SK-N-SH (cell line): Measurements from ENCODE around the gene ZCCHC14. TPM values are rescaled to one million over a fixed set of nuclear protein-coding genes. Genes with fewer than 3 reads are reported as not detected.

Experiments
- CTCF ChIA-PET: fragments of 300-600, 350-600 bp; formaldehyde crosslinking; extraction: SDS; loops from one replicate; lab custom pipeline; 2021; lab: Yijun Ruan, JAX
- POLR2A ChIA-PET: fragments of 350-600 bp; sonication (Branson Sonifier 250); formaldehyde crosslinking; extraction: SDS; loops from one replicate; lab custom pipeline; 2020; ENCODE audit warnings: antibody characterized with exemption, inconsistent platforms; lab: Yijun Ruan, JAX
- DNase-seq: peaks from one replicate; pipeline ENCODE4 v3.0.0; 2012
- H2AFZ ChIP-seq: fragments of 200-600 bp; sonication (generic); 2 replicates; pipeline ENCODE4 v1.8.1; 2016; ENCODE audit warnings: antibody characterized with exemption, mild to moderate bottlenecking, low read depth
- H3F3A ChIP-seq: fragments of 200-600 bp; sonication (generic); replicated peaks from 2 replicates; pipeline ENCODE3; 2016; ENCODE audit warnings: antibody characterized with exemption, mild to moderate bottlenecking; ENCODE audit not compliant: insufficient read depth
- H3K27ac ChIP-seq, 2 experiments: fragments of 200-500 bp in 1 of 2; fragments of 200-600 bp in 1 of 2; sonication (Bioruptor generic) in 1 of 2; sonication (generic), shearing (Covaris generic) in 1 of 2; 2 replicates each; pipeline versions ENCODE4 v1.5.1 to v1.6.1; 2014 to 2016; ENCODE audit warnings: low read depth in 2 of 2, inconsistent platforms in 1 of 2, low read length in 1 of 2, mild to moderate bottlenecking in 1 of 2, mixed read lengths in 1 of 2
- H3K27me3 ChIP-seq: fragments of 200-600 bp; sonication (generic), shearing (Covaris generic); 2 replicates; pipeline ENCODE4 v1.6.1; 2016; ENCODE audit warnings: mixed run types; ENCODE audit not compliant: insufficient read depth
- H3K36me3 ChIP-seq, 2 experiments: fragments of 200-500 bp in 1 of 2; fragments of 200-600 bp in 1 of 2; sonication (Bioruptor generic) in 1 of 2; sonication (generic) in 1 of 2; replicated peaks in 1 of 2; 2 replicates each; pipeline versions ENCODE3 to v1.5.1; 2014 to 2016; ENCODE audit warnings: low read length in 1 of 2, mild to moderate bottlenecking in 1 of 2; ENCODE audit not compliant: insufficient read depth in 2 of 2, control insufficient read depth in 1 of 2
- H3K4me1 ChIP-seq, 2 experiments: fragments of 200-500 bp in 1 of 2; fragments of 200-600 bp in 1 of 2; sonication (Bioruptor generic) in 1 of 2; sonication (generic), shearing (Covaris generic) in 1 of 2; 2 replicates each; pipeline versions ENCODE4 v1.5.1 to v1.6.1; 2014 to 2016; ENCODE audit warnings: low read depth in 1 of 2, low read length in 1 of 2, mixed run types in 1 of 2; ENCODE audit not compliant: insufficient read depth in 2 of 2, control insufficient read depth in 1 of 2
- H3K4me2 ChIP-seq: fragments of 200-600 bp; sonication (generic), shearing (Covaris generic); 2 replicates; pipeline ENCODE4 v1.6.1; 2017; ENCODE audit warnings: mixed run types
- H3K4me3 ChIP-seq, 2 experiments: fragments of 200-500 bp in 1 of 2; fragments of 200-600 bp in 1 of 2; sonication (Bioruptor generic) in 1 of 2; sonication (generic), shearing (Covaris generic) in 1 of 2; 2 replicates each; pipeline versions ENCODE4 v1.5.1 to v1.8.1; 2014 to 2016; ENCODE audit warnings: low read depth in 2 of 2, inconsistent platforms in 1 of 2, low read length in 1 of 2, mild to moderate bottlenecking in 1 of 2, mixed read lengths in 1 of 2, moderate library complexity in 1 of 2
- H3K79me2 ChIP-seq: fragments of 200-600 bp; sonication (generic); 2 replicates; pipeline ENCODE4 v1.8.1; 2017; ENCODE audit warnings: mild to moderate bottlenecking; ENCODE audit not compliant: insufficient read depth
- H3K9ac ChIP-seq: fragments of 200-600 bp; sonication (generic); 2 replicates; pipeline ENCODE4 v1.6.1; 2017; ENCODE audit warnings: mixed run types
- H3K9me2 ChIP-seq: fragments of 200-600 bp; sonication (generic); 2 replicates; pipeline ENCODE4 v1.6.1; 2017; ENCODE audit warnings: mixed run types
- H3K9me3 ChIP-seq: fragments of 200-600 bp; sonication (generic); 2 replicates; pipeline ENCODE4 v1.6.1; 2017; ENCODE audit warnings: mixed run types, mild to moderate bottlenecking, moderate library complexity
- H4K20me1 ChIP-seq: fragments of 200-600 bp; sonication (generic); 2 replicates; pipeline ENCODE4 v1.6.1; 2017; ENCODE audit warnings: mild to moderate bottlenecking, mixed run types; ENCODE audit not compliant: insufficient read depth
- CTCF ChIP-seq: fragments of 200-600 bp; sonication (generic); IDR thresholded peaks from 2 replicates; pipeline ENCODE4 v1.6.1; 2017; ENCODE audit warnings: antibody characterized with exemption, mild to moderate bottlenecking, moderate library complexity
- EZH2phosphoT487 ChIP-seq: fragments of 200-600 bp; sonication (generic); IDR thresholded peaks from 2 replicates; pipeline ENCODE4 v1.6.1; 2017; ENCODE audit warnings: low read depth, mixed run types, mild to moderate bottlenecking, antibody characterized with exemption, moderate library complexity, borderline replicate concordance
- FOSL2 ChIP-seq: IDR thresholded peaks from 2 replicates; pipeline ENCODE4 v1.4.0; 2012; ENCODE audit warnings: low read depth, mild to moderate bottlenecking, moderate library complexity, borderline replicate concordance
- FOXJ3 ChIP-seq: sonication (generic); formaldehyde crosslinking; IDR thresholded peaks from 2 replicates; pipeline ENCODE4 v1.5.1; 2020; ENCODE audit warnings: mild to moderate bottlenecking, missing genetic modification reagents
- FOXM1 ChIP-seq: IDR thresholded peaks from 2 replicates; pipeline ENCODE4 v1.4.0; 2012; ENCODE audit warnings: low read depth, mild to moderate bottlenecking
- JUND ChIP-seq: IDR thresholded peaks from 2 replicates; pipeline ENCODE4 v1.4.0; 2012
- MEF2A ChIP-seq: IDR thresholded peaks from 2 replicates; pipeline ENCODE4 v1.4.0; 2012; ENCODE audit warnings: low read depth, borderline replicate concordance
- NFIC ChIP-seq: IDR thresholded peaks from 2 replicates; pipeline ENCODE4 v1.4.0; 2012; ENCODE audit warnings: borderline replicate concordance
- NRF1 ChIP-seq: IDR thresholded peaks from 2 replicates; pipeline ENCODE4 v1.6.1; 2012; ENCODE audit warnings: low read depth, mild to moderate bottlenecking, low read length
- POLR2AphosphoS5 ChIP-seq: IDR thresholded peaks from 2 replicates; pipeline ENCODE4 v1.6.1; 2012; ENCODE audit warnings: low read depth, low read length
- RCOR1 ChIP-seq: fragments of 150-350 bp; IDR thresholded peaks from 2 replicates; pipeline ENCODE4 v1.6.1; 2017; ENCODE audit warnings: antibody characterized with exemption, low read length
- TAF1 ChIP-seq: IDR thresholded peaks from 2 replicates; pipeline ENCODE4 v1.6.1; 2012; ENCODE audit warnings: low read depth, mild to moderate bottlenecking, low read length, moderate library complexity, borderline replicate concordance
- TCF12 ChIP-seq: IDR thresholded peaks from 2 replicates; pipeline ENCODE4 v1.4.0; 2012
- TEAD4 ChIP-seq: IDR thresholded peaks from 2 replicates; pipeline ENCODE4 v1.4.0; 2012; ENCODE audit warnings: mild to moderate bottlenecking, borderline replicate concordance; ENCODE audit not compliant: insufficient read depth
- USF1 ChIP-seq: IDR thresholded peaks from 2 replicates; pipeline ENCODE4 v1.4.0; 2012; ENCODE audit warnings: low read depth, borderline replicate concordance
- USF2 ChIP-seq: fragments of 150-350 bp; IDR thresholded peaks from 2 replicates; pipeline ENCODE4 v1.6.1; 2017; ENCODE audit warnings: antibody characterized with exemption, low read length, low read depth, borderline replicate concordance
- YY1 ChIP-seq: IDR thresholded peaks from 2 replicates; pipeline ENCODE4 v1.4.0; 2012; ENCODE audit warnings: low read depth, mild to moderate bottlenecking
- WGBS: methylation state at CpG from one replicate; pipeline ENCODE4 v1.1.6; 2017; ENCODE audit warnings: low lambda C conversion rate; 5-methylcytosine and 5-hydroxymethylcytosine counted together
- polyA plus RNA-seq, 3 experiments: library from polyadenylated mRNA; depleted of rRNA; stranded (reverse); fragments of >200 nt; gene quantifications; 2 replicates each; pipeline ENCODE4 v1.2.3, GENCODE V29; 2012

ZCCHC14 gene
- polyA plus RNA-seq, 1 of the 3 experiments (the other 2 are of a cell fraction), result 5.7 TPM

- Histone ChIP-seq H3K27ac (no peak overlapping the region), H3F3A (no peaks in the 10 kb centered on the region), H3K9me2 (no peaks in the 10 kb centered on the region), H3K27me3 (no peaks in the 10 kb centered on the region), H3K4me2 (no peak overlapping the region), H3K36me3 (peaks cover 42 to 59% of the 10 kb centered on the region in 2 experiments), H3K4me1 (peaks cover 0 to 3% of the 10 kb centered on the region in 2 experiments; a peak in 1 of 4 replicates), H2AFZ (no peak overlapping the region), H3K79me2 (peaks cover 8% of the 10 kb centered on the region; the same call in 1 of the 2 replicates), H3K9me3 (no peaks in the 10 kb centered on the region), H3K4me3 (no peak overlapping the region), H4K20me1 (0 out of 2 replicates have a peak, but pooled peaks cover 6% of the 10 kb centered on the region), H3K9ac (no peak overlapping the region)
- CTCF ChIA-PET, result interaction anchor here (1.9 to 2.9 kb wide), 3 partner anchors 25 to 218 kb away, joined by 10 to 53 read pairs (median 13); no protein-coding TSS in a partner anchor
- DNase-seq, result no peak
- WGBS, result 92% methylated on average over 8 of the region's 18 CpGs
- POLR2A ChIA-PET, result no interaction called here
- TF ChIP-seq FOXJ3 (CRISPR knock-in tag) (no peak), JUND (no peak), TEAD4 (no peak), MEF2A (no peak), NRF1 (no peak), FOSL2 (no peak), EZH2phosphoT487 (no peak), FOXM1 (no peak), USF1 (no peak), RCOR1 (no peak), USF2 (no peak), POLR2AphosphoS5 (no peak), YY1 (no peak), TCF12 (no peak), TAF1 (no peak), NFIC (no peak), CTCF (no peak)
These were observed 74.6 kb downstream of the ZCCHC14 start for GRCh38 chr16:87418216-87418615.
